Loucy (cell line): ENCODE measurements around the gene VDAC2.

Source experiments
- CTCF ChIP-seq: fragments of 200-600 bp; sonication (generic); conservative IDR thresholded peaks from 2 replicates; pipeline ENCODE4 v1.5.1; 2014; ENCODE audit warnings: mild to moderate bottlenecking, antibody characterized with exemption, low read length
- EZH2phosphoT487 ChIP-seq: fragments of 200-600 bp; IDR thresholded peaks from 2 replicates; pipeline ENCODE4 v1.6.1; 2018; ENCODE audit warnings: antibody characterized with exemption, mild to moderate bottlenecking, moderate library complexity, borderline replicate concordance

DNA sequence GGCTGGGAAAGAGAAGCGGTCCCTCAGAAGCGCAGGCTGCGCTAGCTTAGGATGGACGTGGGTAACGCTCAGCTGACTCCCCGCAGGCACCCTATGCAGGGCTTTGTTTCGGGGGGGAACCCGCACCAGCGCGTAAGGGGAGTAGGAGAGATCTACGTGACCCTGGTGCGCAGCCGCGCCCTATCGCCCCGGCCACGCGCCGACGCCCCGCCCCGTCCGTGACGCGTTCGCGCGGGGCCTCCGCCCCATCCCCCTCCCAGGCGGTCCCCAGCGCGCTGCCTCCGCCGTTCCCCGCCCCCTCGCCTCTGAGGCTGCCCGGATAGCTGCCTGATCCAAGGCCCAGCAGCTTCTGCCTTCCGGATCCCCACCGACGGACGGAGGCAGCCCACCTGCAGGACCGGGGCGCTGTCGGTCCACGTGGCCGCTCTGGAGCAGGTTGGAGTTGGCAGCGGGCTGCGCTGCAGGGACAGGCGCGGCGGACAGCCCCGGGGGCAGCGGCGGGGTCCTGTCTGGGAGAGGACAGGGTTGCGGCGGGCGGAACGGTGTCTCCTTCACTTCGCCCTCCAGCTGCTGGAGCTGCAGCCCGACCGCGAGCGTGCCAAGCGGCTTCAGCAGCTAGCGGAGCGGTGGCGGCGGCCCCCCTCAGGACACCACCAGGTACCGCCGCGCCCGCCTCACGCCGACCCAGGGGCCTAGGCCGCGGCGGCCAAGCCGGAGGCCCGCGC, at the start of gene VDAC2:
- TF ChIP-seq CTCF (no peak), EZH2phosphoT487 (no peak)
